Immature natural killer cell (primary cell): ENCODE results near the gene ZFYVE28. TPM values are rescaled to one million over a fixed set of nuclear protein-coding genes. Genes with fewer than 3 reads are reported as not detected.
A peak's percentile ranks its signal among the peaks of the same experiment; 100 is the strongest.

Experiments
- DNase-seq, 3 donors: peaks; one replicate each; pipeline ENCODE4 v3.0.0; 2022; ENCODE audit warnings: mixed read lengths in 1 of 3
- H3K27ac Mint-ChIP-seq, 6 donors: one replicate each; pipeline ENCODE4 v1.8.0; 2020; ENCODE audit warnings: mixed read lengths in 6 of 6, mild to moderate bottlenecking in 5 of 6, inconsistent platforms in 4 of 6, moderate library complexity in 3 of 6
- H3K27me3 Mint-ChIP-seq, 3 donors: one replicate each; pipeline ENCODE4 v1.8.0; 2020 to 2021; ENCODE audit warnings: low read depth in 3 of 3, mild to moderate bottlenecking in 3 of 3, mixed read lengths in 3 of 3, moderate library complexity in 3 of 3, inconsistent platforms in 1 of 3
- H3K36me3 Mint-ChIP-seq, 3 donors: one replicate each; pipeline ENCODE4 v1.8.0; 2020; ENCODE audit warnings: mixed read lengths in 3 of 3, inconsistent platforms in 2 of 3, mild to moderate bottlenecking in 2 of 3
- H3K4me1 Mint-ChIP-seq, 2 donors: one replicate each; pipeline ENCODE4 v1.8.0; 2020; ENCODE audit warnings: inconsistent platforms in 2 of 2, mild to moderate bottlenecking in 2 of 2, mixed read lengths in 2 of 2, moderate library complexity in 1 of 2
- H3K4me3 Mint-ChIP-seq, 5 donors: one replicate each; pipeline ENCODE4 v1.8.0; 2020; ENCODE audit warnings: mild to moderate bottlenecking in 5 of 5, mixed read lengths in 5 of 5, inconsistent platforms in 3 of 5, moderate library complexity in 3 of 5
- H3K9me3 Mint-ChIP-seq, 6 donors: one replicate each; pipeline ENCODE4 v1.8.0; 2020; ENCODE audit warnings: mild to moderate bottlenecking in 6 of 6, mixed read lengths in 6 of 6, inconsistent platforms in 4 of 6, moderate library complexity in 3 of 6
- polyA plus RNA-seq, 3 donors: library from polyadenylated mRNA; unstranded; fragments of 300-500 nt; fragmentation: Illumina TruSeq; gene quantifications; one replicate each; pipeline ENCODE4 v1.2.3, GENCODE V29; 2021

ZFYVE28 gene
- polyA plus RNA-seq, 3 donors from 2014 or later: 11.9 to 17.5 (median 14.4) TPM

DNA sequence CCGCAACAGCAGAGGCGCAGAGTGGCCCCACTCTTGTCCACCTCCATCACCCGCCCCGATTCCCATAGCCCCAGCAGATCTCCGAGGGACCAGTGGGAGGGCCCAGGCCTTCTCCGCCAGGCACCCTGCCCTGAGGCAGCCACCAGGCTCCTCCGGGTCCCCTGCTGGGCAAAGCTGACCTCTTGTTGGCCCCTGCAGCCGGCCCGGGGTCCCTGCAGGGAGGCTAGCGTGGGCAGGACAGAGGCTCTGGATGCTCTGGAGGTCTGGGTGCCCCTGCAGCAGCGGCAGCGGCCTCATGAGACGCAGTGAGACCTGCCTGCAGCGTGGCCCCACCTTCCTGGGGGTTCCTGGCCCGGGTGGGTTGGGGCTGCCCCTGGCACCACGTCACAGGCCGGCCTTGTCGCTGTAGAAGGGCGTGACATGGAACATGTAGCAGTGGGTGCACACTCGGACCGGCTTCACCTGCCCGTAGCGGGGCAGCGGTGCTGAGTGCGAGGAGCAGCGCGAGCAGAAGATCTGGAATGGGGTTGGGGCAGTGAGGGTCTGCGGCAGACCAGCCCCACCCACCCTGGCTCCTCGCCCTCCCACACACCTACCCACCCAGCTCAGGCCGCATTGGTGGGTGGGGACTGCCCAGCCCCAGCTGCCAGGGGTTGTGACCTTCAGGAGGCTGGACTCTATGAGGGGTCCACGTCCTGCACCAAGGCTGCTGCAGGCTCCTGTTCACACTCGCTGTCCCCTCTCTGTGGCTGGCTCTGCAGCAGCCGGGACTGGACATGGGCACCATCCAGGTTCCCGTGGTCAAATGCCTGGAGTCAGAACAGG is 147.9 kb downstream of the ZFYVE28 start:
- Mint-ChIP-seq H3K4me3 (no peak overlapping the region), H3K27me3 (peaks cover 0 to 4% (median 2%) of the 10 kb centered on the region in 3 donors), H3K27ac (peak overlapping the region in 1 of 6 donors; percentile 64), H3K36me3 (peaks cover 3 to 11% (median 10%) of the 10 kb centered on the region in 3 donors), H3K9me3 (no peaks in the 10 kb centered on the region), H3K4me1 (peaks cover 7 to 13% of the 10 kb centered on the region in 2 donors)
- DNase-seq: no peak

- Mint-ChIP-seq H3K4me3 (no peak overlapping the region), H3K36me3 (peaks cover 3 to 11% (median 10%) of the 10 kb centered on the region in 3 donors), H3K27ac (peak overlapping the region in 1 of 6 donors; percentile 61), H3K9me3 (no peaks in the 10 kb centered on the region), H3K27me3 (peaks cover 0 to 3% (median 2%) of the 10 kb centered on the region in 3 donors), H3K4me1 (peaks cover 7 to 13% of the 10 kb centered on the region in 2 donors)
- DNase-seq: no peak
These were observed 148.8 kb downstream of the ZFYVE28 start for GRCh38 chr4:2269618-2270163.

GRCh38 chr4:2269206-2269531 is 149.3 kb downstream of the ZFYVE28 start:
- Mint-ChIP-seq H3K9me3 (no peaks in the 10 kb centered on the region), H3K27ac (no peak overlapping the region)

DNA sequence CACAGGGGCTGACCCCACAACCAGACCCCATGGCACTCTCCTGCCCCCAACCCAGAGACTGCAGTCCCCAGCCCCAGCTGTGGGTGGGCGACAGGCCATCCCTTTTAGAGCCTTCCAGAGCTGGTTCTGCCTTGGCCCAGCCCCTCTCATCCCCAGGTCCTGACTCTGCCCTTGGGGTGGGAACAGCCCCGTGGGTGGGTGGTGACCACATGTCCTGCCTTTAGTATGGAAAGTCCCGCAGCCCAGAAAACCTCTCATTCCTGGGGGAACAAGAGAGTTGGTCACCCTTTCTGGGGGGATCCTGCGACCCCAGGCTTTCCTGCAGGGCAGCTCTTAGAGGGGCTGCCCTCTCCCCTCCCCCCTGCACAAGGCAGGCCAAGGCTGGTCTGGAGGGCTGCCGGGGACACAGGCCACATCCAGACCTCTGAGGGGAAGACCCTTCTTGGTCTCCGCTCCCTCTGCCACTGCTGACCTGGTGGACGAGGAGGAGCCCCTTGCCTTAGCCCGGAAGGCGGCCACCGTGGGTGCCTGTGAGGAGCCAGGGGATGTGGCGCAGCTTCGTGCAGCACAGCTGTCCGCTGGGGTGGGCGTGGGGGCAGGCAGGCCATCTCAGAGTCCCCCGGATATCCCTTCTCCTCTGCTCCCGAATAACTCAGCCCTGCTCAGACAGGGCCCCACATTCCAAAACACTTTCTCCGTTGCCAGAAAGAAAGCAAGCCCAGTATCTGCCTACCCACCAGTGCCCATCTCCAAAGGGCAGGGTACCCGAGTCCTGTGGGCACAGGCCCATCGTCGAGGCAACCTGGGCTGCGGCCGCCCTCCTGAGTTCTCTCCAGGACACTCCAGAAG is 149.9 kb downstream of the ZFYVE28 start:
- H3K36me3 Mint-ChIP-seq: peaks cover 3 to 7% (median 7%) of the 10 kb centered on the region in 3 donors
- no peaks in the 10 kb centered on the region for H3K9me3 Mint-ChIP-seq
- no peak overlapping the region for H3K27ac Mint-ChIP-seq
- peaks cover 8 to 13% of the 10 kb centered on the region in 2 donors for H3K4me1 Mint-ChIP-seq
- no peak overlapping the region for H3K4me3 Mint-ChIP-seq
- H3K27me3 Mint-ChIP-seq: peaks cover 0 to 3% (median 2%) of the 10 kb centered on the region in 3 donors
- DNase-seq: no peak

More at GRCh38 chr4:2269206-2269531, 149.3 kb downstream of the ZFYVE28 start:
- peaks cover 3 to 7% (median 7%) of the 10 kb centered on the region in 3 donors for H3K36me3 Mint-ChIP-seq
- no peak overlapping the region for H3K4me3 Mint-ChIP-seq
- H3K4me1 Mint-ChIP-seq: peaks cover 7 to 13% of the 10 kb centered on the region in 2 donors
- H3K27me3 Mint-ChIP-seq: peaks cover 0 to 3% (median 2%) of the 10 kb centered on the region in 3 donors
- no peak for DNase-seq

DNA sequence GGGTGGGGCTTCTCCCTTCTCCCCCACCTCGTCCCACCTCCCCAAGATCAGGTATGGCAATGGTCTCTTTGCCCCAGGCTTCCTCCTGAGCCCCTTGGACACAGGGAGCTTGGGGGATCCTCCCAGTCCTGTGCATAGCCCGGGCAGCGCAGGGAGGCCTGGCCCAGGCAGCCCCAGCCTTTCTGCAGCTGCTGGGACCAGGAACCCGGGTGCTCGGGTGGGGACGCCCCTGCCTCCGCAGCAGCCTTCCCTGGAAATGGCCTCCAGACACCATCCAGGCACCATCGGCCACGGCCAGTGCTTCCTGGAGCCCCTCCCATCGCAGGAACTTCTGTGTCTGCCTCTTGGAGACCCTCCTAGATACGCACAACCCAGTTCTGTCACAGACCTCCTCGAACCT is 150.6 kb downstream of the ZFYVE28 start:
- H3K9me3 Mint-ChIP-seq: no peaks in the 10 kb centered on the region
- no peak overlapping the region for H3K4me3 Mint-ChIP-seq
- H3K27ac Mint-ChIP-seq: no peak overlapping the region
- peaks cover 0 to 7% (median 7%) of the 10 kb centered on the region in 3 donors for H3K36me3 Mint-ChIP-seq
- peaks cover 7 to 9% of the 10 kb centered on the region in 2 donors for H3K4me1 Mint-ChIP-seq
- H3K27me3 Mint-ChIP-seq: peaks cover 2 to 3% (median 3%) of the 10 kb centered on the region in 3 donors
- no peak for DNase-seq

DNA sequence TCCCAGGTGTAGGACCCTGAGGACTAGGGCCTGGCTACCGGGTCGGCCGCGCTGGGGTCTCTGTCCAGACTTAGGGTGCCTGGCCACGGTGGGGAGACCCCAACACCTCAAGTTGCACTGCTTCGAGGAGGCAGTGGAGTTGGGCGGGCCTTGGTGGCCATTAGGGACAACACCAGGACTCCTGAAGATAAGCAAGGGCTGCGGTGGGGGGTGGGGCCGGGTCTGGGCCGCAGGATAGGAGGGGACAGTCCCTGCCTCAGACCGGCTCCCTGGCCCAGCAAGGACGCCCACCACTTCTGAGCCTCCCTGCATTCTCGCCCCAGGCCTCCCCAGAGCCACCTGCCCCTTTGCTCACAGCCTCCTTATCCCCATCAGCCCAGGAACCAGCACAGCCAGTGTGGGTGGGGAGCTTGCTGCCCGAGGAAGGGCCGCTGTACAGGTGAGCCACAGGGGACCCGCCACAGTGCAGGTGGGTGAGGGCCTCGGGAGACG is 151.1 kb downstream of the ZFYVE28 start:
- Mint-ChIP-seq H3K27me3 (peaks cover under 1 to 3% (median 3%) of the 10 kb centered on the region in 3 donors), H3K27ac (no peak overlapping the region), H3K9me3 (no peaks in the 10 kb centered on the region), H3K4me1 (peaks cover 2 to 7% of the 10 kb centered on the region in 2 donors), H3K4me3 (no peak overlapping the region), H3K36me3 (peaks cover 0 to 6% (median 5%) of the 10 kb centered on the region in 3 donors)
- DNase-seq: no peak

GRCh38 chr4:2266821-2267220 is 151.6 kb downstream of the ZFYVE28 start:
- H3K4me3 Mint-ChIP-seq: no peak overlapping the region
- peaks cover 0 to 5% (median 4%) of the 10 kb centered on the region in 3 donors for H3K36me3 Mint-ChIP-seq
- H3K4me1 Mint-ChIP-seq: peaks cover 0 to 5% of the 10 kb centered on the region in 2 donors
- no peaks in the 10 kb centered on the region for H3K9me3 Mint-ChIP-seq
- DNase-seq: no peak
- H3K27me3 Mint-ChIP-seq: peaks cover 0 to 5% (median 3%) of the 10 kb centered on the region in 3 donors
- no peak overlapping the region for H3K27ac Mint-ChIP-seq

DNA sequence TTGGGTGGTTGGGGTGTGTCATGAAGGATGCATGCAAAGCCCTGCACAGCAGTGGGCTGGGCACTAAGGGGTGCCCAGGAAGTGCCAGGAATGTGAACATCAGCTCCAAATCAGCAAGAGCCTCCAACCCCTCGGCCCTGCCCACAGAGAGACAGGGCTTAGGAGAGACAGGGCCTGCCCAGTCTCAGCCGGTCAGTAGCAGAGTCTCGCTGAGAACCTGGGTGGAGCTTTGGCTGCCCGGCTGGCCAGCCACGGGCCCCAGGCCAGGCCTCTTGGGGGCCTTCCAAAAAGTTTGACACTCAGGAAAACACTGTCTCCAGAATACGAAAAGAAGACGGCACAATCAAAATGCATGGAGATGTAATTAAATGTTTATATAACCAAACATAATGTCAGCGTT is 152.3 kb downstream of the ZFYVE28 start:
- peaks cover 0 to 5% (median 4%) of the 10 kb centered on the region in 3 donors for H3K36me3 Mint-ChIP-seq
- H3K4me3 Mint-ChIP-seq: no peak overlapping the region
- peak overlapping the region in 1 of 6 donors; percentile 57 for H3K27ac Mint-ChIP-seq
- peaks cover 0 to 5% of the 10 kb centered on the region in 2 donors for H3K4me1 Mint-ChIP-seq
- DNase-seq: no peak
- H3K27me3 Mint-ChIP-seq: peaks cover 0 to 3% (median 3%) of the 10 kb centered on the region in 3 donors
- no peaks in the 10 kb centered on the region for H3K9me3 Mint-ChIP-seq

GRCh38 chr4:2265113-2266110 is 153.0 kb downstream of the ZFYVE28 start:
- Mint-ChIP-seq H3K36me3 (peaks cover 0 to 5% (median 4%) of the 10 kb centered on the region in 3 donors), H3K4me1 (peaks cover 0 to 6% of the 10 kb centered on the region in 2 donors), H3K9me3 (no peaks in the 10 kb centered on the region), H3K4me3 (no peak overlapping the region), H3K27me3 (peaks cover 0 to 3% (median 2%) of the 10 kb centered on the region in 3 donors), H3K27ac (no peak overlapping the region)
- no peak for DNase-seq

- Mint-ChIP-seq H3K27ac (peak overlapping the region in 1 of 6 donors; percentile 68), H3K27me3 (peaks cover 2 to 3% (median 2%) of the 10 kb centered on the region in 3 donors), H3K36me3 (peaks cover 0 to 3% (median 2%) of the 10 kb centered on the region in 3 donors), H3K4me3 (no peak overlapping the region), H3K4me1 (peaks cover 0 to 9% of the 10 kb centered on the region in 2 donors), H3K9me3 (no peaks in the 10 kb centered on the region)
- DNase-seq: no peak
These were observed 153.9 kb downstream of the ZFYVE28 start for GRCh38 chr4:2264481-2265041.

DNA sequence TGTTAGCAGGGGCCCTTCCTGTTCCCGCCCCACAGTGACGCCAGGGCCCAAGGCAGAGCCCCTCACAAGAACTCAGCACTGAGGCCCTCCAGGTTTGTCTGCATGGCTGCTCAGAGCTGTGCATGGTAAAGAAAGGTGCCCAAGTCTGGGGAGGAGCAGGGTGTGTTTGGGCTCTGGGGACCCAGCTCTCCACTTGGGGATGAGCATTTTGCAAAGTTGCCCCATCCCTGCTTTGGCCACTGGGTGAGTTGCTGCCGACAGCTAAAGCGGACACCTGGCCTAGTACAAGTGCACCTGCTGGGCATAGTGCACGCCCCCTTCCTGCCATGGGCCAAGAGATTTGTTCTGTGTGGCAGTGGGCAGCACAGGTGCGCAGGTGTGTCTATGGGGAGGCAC is 154.5 kb downstream of the ZFYVE28 start:
- H3K9me3 Mint-ChIP-seq: no peaks in the 10 kb centered on the region
- DNase-seq: no peak
- H3K27ac Mint-ChIP-seq: peak overlapping the region in 3 of 6 donors; percentile 61 to 75 (median 68)
- peak overlapping the region in 3 of 5 donors; percentile 44 to 84 (median 78) for H3K4me3 Mint-ChIP-seq
- H3K36me3 Mint-ChIP-seq: no peaks in the 10 kb centered on the region
- peaks cover 0 to 9% of the 10 kb centered on the region in 2 donors for H3K4me1 Mint-ChIP-seq
- H3K27me3 Mint-ChIP-seq: peaks cover 2 to 3% (median 3%) of the 10 kb centered on the region in 3 donors

- Mint-ChIP-seq H3K4me1 (peaks cover 0 to 9% of the 10 kb centered on the region in 2 donors), H3K4me3 (peak overlapping the region; percentile 75 to 84 (median 78)), H3K36me3 (no peaks in the 10 kb centered on the region), H3K9me3 (no peaks in the 10 kb centered on the region), H3K27me3 (peaks cover 2 to 5% (median 3%) of the 10 kb centered on the region in 3 donors), H3K27ac (peak overlapping the region; percentile 70 to 91 (median 79))
- no peak for DNase-seq
These were observed 155.5 kb downstream of the ZFYVE28 start for GRCh38 chr4:2262944-2263250.
